Measurements from ENCODE around the gene FAM43B.

GRCh38 chr1:20571427-20571826 is 19.1 kb downstream of the FAM43B start:
- TF ChIP-seq POLR2AphosphoS5 (IDR thresholded peaks at IDR 0.05; ENCODE audit: low read depth, low read length): no peak
- TF ChIP-seq POLR2A (IDR thresholded peaks at IDR 0.05; ENCODE audit: low read depth, low read length): no peak
- no peak for TF ChIP-seq TAF1 (IDR thresholded peaks at IDR 0.05; ENCODE audit: low read depth, low read length)
- TF ChIP-seq PAX5 (IDR thresholded peaks at IDR 0.05; ENCODE audit: insufficient read depth, low read length, severe bottlenecking): no peak
- no peak for TF ChIP-seq SPI1 (IDR thresholded peaks at IDR 0.05; ENCODE audit: low read depth, low read length)
